NK-92 (cell line): ENCODE results near the gene CBLC.

ENCODE experiments used
- DNase-seq: peaks from one replicate; lab custom pipeline; 2025; ENCODE audit not compliant: unreplicated experiment; lab: John Stamatoyannopoulos, UW

CBLC gene

DNA sequence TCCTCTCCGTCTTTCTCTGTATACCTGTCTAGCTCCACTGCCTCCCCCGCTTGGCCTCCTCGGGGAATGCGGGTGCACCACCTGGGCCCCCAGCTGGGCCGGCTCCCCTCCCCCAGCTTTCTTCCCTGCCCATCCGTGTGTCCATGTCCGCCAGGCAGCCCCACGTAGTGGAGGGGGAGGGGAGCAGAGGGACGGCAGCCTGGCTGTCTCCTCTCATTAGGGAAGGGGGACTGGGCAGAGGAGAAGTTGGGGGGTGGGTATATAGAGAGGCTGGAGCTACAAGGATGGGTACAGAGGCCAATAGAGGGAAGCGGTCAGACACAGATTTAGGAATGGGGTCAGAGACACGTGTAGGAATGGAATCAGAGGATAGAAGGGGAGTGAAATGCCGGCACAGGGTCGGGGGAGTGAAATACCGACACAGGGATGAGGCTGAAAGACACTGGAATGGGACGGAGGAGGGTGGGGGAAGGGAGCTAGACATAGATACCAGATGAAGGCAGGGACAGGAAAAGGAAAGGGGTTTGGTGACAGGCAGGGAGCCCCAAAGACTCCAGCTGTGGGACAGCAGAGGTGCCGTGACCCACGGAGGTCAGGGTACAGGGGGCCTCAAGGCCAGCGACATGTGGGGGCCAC is 71.2 kb downstream of the CBLC start:
- no peak for DNase-seq
